Upper lobe of left lung (tissue), 6 donors: Measurements from ENCODE around the gene PNPO. TPM values are rescaled to one million over a fixed set of nuclear protein-coding genes. Genes with fewer than 3 reads are reported as not detected.

Experiments used
- ATAC-seq, 2 donors: fragments of 200-7000 bp; cut with Tn5 transposase; one replicate each; pipeline ENCODE4 v1.9.1; 2022; ENCODE audit warnings: mild to moderate bottlenecking in 2 of 2, moderate library complexity in 2 of 2; ENCODE audit not compliant: low FRiP score in 2 of 2
- DNase-seq, 2 donors: peaks; one replicate each; pipeline ENCODE4 v3.0.0-alpha.2; 2019 to 2020
- H3K27ac ChIP-seq, 4 donors: fragments of 200-600 bp; sonication (generic); one replicate each; pipeline ENCODE4 v1.5.1; 2016 to 2019
- H3K27me3 ChIP-seq, 4 donors: fragments of 200-600 bp; sonication (generic); one replicate each; pipeline ENCODE4 v1.5.1; 2017 to 2019
- H3K36me3 ChIP-seq, 4 donors: fragments of 200-600 bp; sonication (generic); one replicate each; pipeline ENCODE4 v1.5.1; 2016 to 2019
- H3K4me1 ChIP-seq, 4 donors: fragments of 200-600 bp; sonication (generic); one replicate each; pipeline ENCODE4 v1.5.1; 2018 to 2019
- H3K4me3 ChIP-seq, 4 donors: fragments of 200-600 bp; sonication (generic); one replicate each; pipeline ENCODE4 v1.5.1; 2017 to 2019; ENCODE audit warnings: mild to moderate bottlenecking in 2 of 4, moderate library complexity in 1 of 4
- H3K9me3 ChIP-seq, 4 donors: fragments of 200-600 bp; sonication (generic); one replicate each; pipeline ENCODE4 v1.5.1; 2018 to 2019
- CTCF ChIP-seq, 6 experiments: fragments of 450-650 bp in 4 of 6; fragments of 200-600 bp in 2 of 6; sonication (generic) in 2 of 6; IDR thresholded peaks; one replicate each; pipeline ENCODE4 v1.5.1; 2016 to 2019; ENCODE audit warnings: antibody characterized with exemption in 6 of 6
- EP300 ChIP-seq, 4 donors: sonication (generic); formaldehyde crosslinking; IDR thresholded peaks; one replicate each; pipeline ENCODE4 v1.5.1; 2017; ENCODE audit warnings: antibody characterized with exemption in 4 of 4, control low read depth in 2 of 4
- POLR2A ChIP-seq, 4 donors: fragments of 450-650 bp; IDR thresholded peaks; one replicate each; pipeline ENCODE4 v1.5.1; 2016 to 2017; ENCODE audit warnings: antibody characterized with exemption in 4 of 4, mild to moderate bottlenecking in 2 of 4
- POLR2AphosphoS5 ChIP-seq, 2 donors: sonication (generic); formaldehyde crosslinking; IDR thresholded peaks; one replicate each; pipeline ENCODE4 v1.5.1; 2017; ENCODE audit warnings: antibody characterized with exemption in 2 of 2
- WGBS, 2 donors: methylation state at CpG; one replicate each; pipeline ENCODE4 v1.1.5; 2017 to 2018; 5-methylcytosine and 5-hydroxymethylcytosine counted together
- total RNA-seq, 6 donors: library from RNA; depleted of rRNA in 4 of 6; stranded (reverse); fragments of >200 nt in 4 of 6; gene quantifications; one replicate each; pipeline versions ENCODE4 v1.1.0 to v1.2.1, GENCODE V29; 2016 to 2021
- donor health status: DM: no; HTN: no; CAD: no; lungs with moderate emphysema.
- donor health status: DM: no; HTN: yes; CAD: no; lungs with severe emphysema.

Gene PNPO
- total RNA-seq, 6 donors from 2014 or later = 16.2 to 40.2 (median 28.7) TPM

- peak overlapping the region; percentile 98 to 100 (median 99) for H3K27ac ChIP-seq
- peaks cover 22 to 40% (median 25%) of the 10 kb centered on the region in 4 donors for H3K4me1 ChIP-seq
- H3K27me3 ChIP-seq = no peaks in the 10 kb centered on the region
- DNase-seq (no peak), ATAC-seq (no peak)
- H3K36me3 ChIP-seq = peaks cover 0 to 10% (median 0%) of the 10 kb centered on the region in 4 donors
- H3K4me3 ChIP-seq = peak overlapping the region; percentile 64 to 81 (median 66)
- 2 to 3% methylated on average over 19 to 21 of the region's 22 CpGs for WGBS, 2 donors
- H3K9me3 ChIP-seq = no peaks in the 10 kb centered on the region
- TF ChIP-seq EP300 (IDR thresholded peaks at IDR 0.05) = no peak
- TF ChIP-seq POLR2A (IDR thresholded peaks at IDR 0.05) = peak in 1 of 4 donors; percentile 25
Measured at GRCh38 chr17:47896672-47897490, 44.5 kb upstream of the PNPO start.

GRCh38 chr17:47897561-47897960 is 43.8 kb upstream of the PNPO start:
- TF ChIP-seq POLR2A (IDR thresholded peaks at IDR 0.05) (no peak), POLR2AphosphoS5 (IDR thresholded peaks at IDR 0.05) (no peak)
- ATAC-seq (no peak), DNase-seq (no peak)
- Histone ChIP-seq H3K4me1 (peaks cover 22 to 40% (median 25%) of the 10 kb centered on the region in 4 donors), H3K9me3 (no peaks in the 10 kb centered on the region), H3K27me3 (no peaks in the 10 kb centered on the region), H3K27ac (peak overlapping the region in 3 of 4 donors; percentile 98 to 100 (median 98)), H3K36me3 (peaks cover 0 to 10% (median 0%) of the 10 kb centered on the region in 4 donors), H3K4me3 (peak overlapping the region in 2 of 4 donors; percentile 68 to 81)
- WGBS, 2 donors = 77 to 81% methylated on average over 5 of the region's 5 CpGs

GRCh38 chr17:47898241-47898640 is 43.1 kb upstream of the PNPO start:
- peaks cover 0 to 10% (median 0%) of the 10 kb centered on the region in 4 donors for H3K36me3 ChIP-seq
- H3K4me1 ChIP-seq = peaks cover 22 to 40% (median 25%) of the 10 kb centered on the region in 4 donors
- no peaks in the 10 kb centered on the region for H3K9me3 ChIP-seq
- H3K27me3 ChIP-seq = no peaks in the 10 kb centered on the region
- H3K27ac ChIP-seq = peak overlapping the region in 2 of 4 donors; percentile 98
- TF ChIP-seq EP300 (IDR thresholded peaks at IDR 0.05) (no peak), POLR2AphosphoS5 (IDR thresholded peaks at IDR 0.05) (no peak), POLR2A (IDR thresholded peaks at IDR 0.05) (no peak)
- no peak for DNase-seq
- H3K4me3 ChIP-seq = no peak overlapping the region
- ATAC-seq = no peak

- ATAC-seq (no peak), DNase-seq (no peak)
- 91 to 94% methylated on average over 5 of the region's 5 CpGs for WGBS, 2 donors
- peaks cover 25 to 41% (median 26%) of the 10 kb centered on the region in 4 donors for H3K4me1 ChIP-seq
- no peaks in the 10 kb centered on the region for H3K9me3 ChIP-seq
- H3K4me3 ChIP-seq = no peak overlapping the region
- no peak for TF ChIP-seq EP300 (IDR thresholded peaks at IDR 0.05)
- TF ChIP-seq POLR2AphosphoS5 (IDR thresholded peaks at IDR 0.05) = no peak
- no peak for TF ChIP-seq CTCF (IDR thresholded peaks at IDR 0.05)
- no peak for TF ChIP-seq POLR2A (IDR thresholded peaks at IDR 0.05)
- H3K27me3 ChIP-seq = no peaks in the 10 kb centered on the region
- peaks cover 0 to 10% (median 0%) of the 10 kb centered on the region in 4 donors for H3K36me3 ChIP-seq
- peak overlapping the region in 2 of 4 donors; percentile 77 to 80 for H3K27ac ChIP-seq
Measured at GRCh38 chr17:47899643-47900042, 41.7 kb upstream of the PNPO start.

GRCh38 chr17:47901423-47901822 is 39.9 kb upstream of the PNPO start:
- DNase-seq (no peak), ATAC-seq (no peak)
- Histone ChIP-seq H3K4me1 (peaks cover 39 to 53% (median 41%) of the 10 kb centered on the region in 4 donors), H3K9me3 (no peaks in the 10 kb centered on the region), H3K4me3 (no peak overlapping the region), H3K27me3 (no peaks in the 10 kb centered on the region), H3K36me3 (peaks cover 0 to 10% (median 0%) of the 10 kb centered on the region in 4 donors), H3K27ac (peak overlapping the region; percentile 39 to 68 (median 64))
- 82 to 85% methylated on average over 7 of the region's 7 CpGs for WGBS, 2 donors
- no peak for TF ChIP-seq POLR2A (IDR thresholded peaks at IDR 0.05)
- TF ChIP-seq POLR2AphosphoS5 (IDR thresholded peaks at IDR 0.05) = no peak
- no peak for TF ChIP-seq EP300 (IDR thresholded peaks at IDR 0.05)
- TF ChIP-seq CTCF (IDR thresholded peaks at IDR 0.05) = no peak

GRCh38 chr17:47902039-47902744 is 39.2 kb upstream of the PNPO start:
- DNase-seq = no peak
- no peak overlapping the region for H3K4me3 ChIP-seq
- peaks cover 43 to 56% (median 46%) of the 10 kb centered on the region in 4 donors for H3K4me1 ChIP-seq
- no peaks in the 10 kb centered on the region for H3K9me3 ChIP-seq
- H3K36me3 ChIP-seq = peaks cover 0 to 10% (median 0%) of the 10 kb centered on the region in 4 donors
- WGBS, 2 donors = 81 to 82% methylated on average over 4 of the region's 4 CpGs
- no peak for TF ChIP-seq EP300 (IDR thresholded peaks at IDR 0.05)
- no peak for ATAC-seq
- no peaks in the 10 kb centered on the region for H3K27me3 ChIP-seq
- H3K27ac ChIP-seq = peak overlapping the region in 1 of 4 donors; percentile 20
